B cell (primary cell): ENCODE results near the gene H6PD. TPM values are rescaled to one million over a fixed set of nuclear protein-coding genes. Genes with fewer than 3 reads are reported as not detected.

Experiments used
- ATAC-seq: fragments of 200-7000 bp; cut with Tn5 transposase; one replicate; pipeline ENCODE4 v1.10.0; 2021; ENCODE audit warnings: low read depth, mild to moderate bottlenecking, moderate number of reproducible peaks, moderate library complexity
- CTCF ChIA-PET: fragments of 350-600 bp; sonication (Branson Sonifier 250); formaldehyde crosslinking; loops from one replicate; lab custom pipeline; 2021; ENCODE audit warnings: antibody characterized with exemption, inconsistent platforms; lab: Charles Lee
- POLR2A ChIA-PET: fragments of 350-600 bp; sonication (Branson Sonifier 250); formaldehyde crosslinking; loops from one replicate; lab custom pipeline; 2021; ENCODE audit warnings: antibody characterized with exemption; lab: Charles Lee
- DNase-seq: peaks from one replicate; pipeline ENCODE4 v3.0.0; 2013
- H2AFZ ChIP-seq: 2 replicates; pipeline ENCODE4 v1.6.1; 2012; ENCODE audit warnings: mild to moderate bottlenecking, low read depth, low read length; ENCODE audit not compliant: insufficient read depth, poor library complexity, severe bottlenecking
- H3K27ac ChIP-seq, 2 donors: 1 replicate in 1 of 2; 2 replicates in 1 of 2; pipeline ENCODE4 v1.5.1; 2012 to 2013; ENCODE audit warnings: low read length in 2 of 2, mild to moderate bottlenecking in 2 of 2, moderate library complexity in 1 of 2
- H3K27me3 ChIP-seq, 4 experiments: fragments of 200-600 bp in 1 of 4; sonication (generic) in 1 of 4; replicated peaks in 1 of 4; 1 replicate in 2 of 4; 2 replicates in 2 of 4; pipeline versions ENCODE4 v1.6.1 to v1.7.0; 2013 to 2016; ENCODE audit warnings: low read length in 3 of 4, mild to moderate bottlenecking in 2 of 4, mixed read lengths in 1 of 4, moderate library complexity in 1 of 4; ENCODE audit not compliant: insufficient read depth in 4 of 4, control insufficient read depth in 3 of 4; ENCODE audit errors: control extremely low read depth in 1 of 4
- H3K36me3 ChIP-seq, 2 experiments: replicated peaks in 1 of 2; 1 replicate in 1 of 2; 2 replicates in 1 of 2; pipeline versions ENCODE4 v1.6.1 to v1.7.1; 2013; ENCODE audit warnings: low read length in 1 of 2; ENCODE audit not compliant: insufficient read depth in 2 of 2, control insufficient read depth in 1 of 2; ENCODE audit errors: control extremely low read depth in 1 of 2, extremely low read depth in 1 of 2
- H3K4me1 ChIP-seq, 2 donors: fragments of 200-600 bp in 1 of 2; sonication (generic) in 1 of 2; 1 replicate in 1 of 2; 2 replicates in 1 of 2; pipeline versions ENCODE4 v1.5.1 to v1.6.1; 2013 to 2017; ENCODE audit warnings: low read length in 2 of 2; ENCODE audit not compliant: control insufficient read depth in 2 of 2, insufficient read depth in 2 of 2
- H3K4me2 ChIP-seq: replicated peaks from 2 replicates; pipeline ENCODE3; 2012; ENCODE audit warnings: mild to moderate bottlenecking, low read depth, low read length; ENCODE audit not compliant: poor library complexity, severe bottlenecking
- H3K4me3 ChIP-seq, 5 experiments: fragments of 200-600 bp in 1 of 5; sonication (generic) in 1 of 5; 1 replicate in 3 of 5; 2 replicates in 2 of 5; pipeline versions ENCODE4 v1.5.1 to v1.7.0; 2011 to 2016; ENCODE audit warnings: low read length in 4 of 5, mild to moderate bottlenecking in 4 of 5, low read depth in 2 of 5, control low read depth in 1 of 5, moderate library complexity in 1 of 5; ENCODE audit not compliant: insufficient read depth in 1 of 5; ENCODE audit errors: control extremely low read depth in 1 of 5, extremely low read depth in 1 of 5
- H3K79me2 ChIP-seq: fragments of 200-600 bp; sonication (generic); one replicate; pipeline ENCODE4 v1.6.0; 2016; ENCODE audit warnings: low read length; ENCODE audit not compliant: control insufficient read depth, insufficient read depth
- H3K9ac ChIP-seq: fragments of 200-600 bp; sonication (generic); 2 replicates; pipeline ENCODE4 v1.6.1; 2017; ENCODE audit warnings: mild to moderate bottlenecking, low read length, moderate library complexity
- H3K9me3 ChIP-seq, 3 donors: one replicate each; pipeline versions ENCODE4 v1.6.1 to v1.7.1; 2013; ENCODE audit warnings: low read length in 2 of 3; ENCODE audit not compliant: control insufficient read depth in 2 of 3, insufficient read depth in 1 of 3; ENCODE audit errors: control extremely low read depth in 1 of 3
- H4K20me1 ChIP-seq: 2 replicates; pipeline ENCODE4 v1.6.0; 2012; ENCODE audit warnings: mild to moderate bottlenecking, low read length; ENCODE audit not compliant: insufficient read depth, control insufficient read depth, poor library complexity, severe bottlenecking
- H3K27ac Mint-ChIP-seq: one replicate; pipeline ENCODE4 v1.8.0; 2021; ENCODE audit warnings: mixed read lengths
- H3K27me3 Mint-ChIP-seq: one replicate; pipeline ENCODE4 v1.8.0; 2021; ENCODE audit warnings: mixed read lengths
- H3K4me1 Mint-ChIP-seq: one replicate; pipeline ENCODE4 v1.8.0; 2021; ENCODE audit warnings: mixed read lengths
- H3K4me3 Mint-ChIP-seq: one replicate; pipeline ENCODE4 v1.8.0; 2021; ENCODE audit warnings: mixed read lengths
- H3K9me3 Mint-ChIP-seq: one replicate; pipeline ENCODE4 v1.8.0; 2022; ENCODE audit warnings: mixed read lengths; ENCODE audit not compliant: insufficient read depth
- CTCF ChIP-seq: fragments of 200-600 bp; IDR thresholded peaks from one replicate; pipeline ENCODE4 v1.8.0; 2022; ENCODE audit warnings: antibody characterized with exemption, mild to moderate bottlenecking
- EZH2 ChIP-seq: IDR thresholded peaks from 2 replicates; pipeline ENCODE4 v1.6.1; 2012; ENCODE audit warnings: borderline replicate concordance, low read depth, mild to moderate bottlenecking, moderate library complexity, low read length; ENCODE audit not compliant: insufficient read depth, poor library complexity, severe bottlenecking
- WGBS: methylation state at CpG from one replicate; pipeline ENCODE4 v1.1.5; 2013; ENCODE audit warnings: missing lambda C conversion rate; ENCODE audit not compliant: insufficient coverage; 5-methylcytosine and 5-hydroxymethylcytosine counted together
- intact Hi-C: fragments of 100-400 bp; cut with micrococcal nuclease; formaldehyde crosslinking; loops from one replicate; pipeline ENCODE4 v1.10.0; 2022
- polyA plus RNA-seq: library from polyadenylated mRNA; depleted of rRNA; stranded (reverse); fragments of >200 nt; gene quantifications from 2 replicates; pipeline ENCODE4 v1.2.3, GENCODE V29; 2012
- total RNA-seq, 2 donors: library from RNA; stranded (reverse); fragments of 120-200 nt in 1 of 2; gene quantifications; 1 replicate in 1 of 2; 2 replicates in 1 of 2; pipeline versions ENCODE4 v1.2.3 to v1.2.4, GENCODE V29; 2013 to 2022

Gene H6PD
- total and polyA plus RNA-seq, 2 donors (not counting 1 experiment from before 2014, with no cell fraction given), result 11.3 to 30.2 TPM

- Histone ChIP-seq H3K9me3 (no peaks in the 10 kb centered on the region), H3K4me3 (no peak overlapping the region), H3K4me2 (peak overlapping the region; percentile 88), H3K27me3 (no peaks in the 10 kb centered on the region), H3K79me2 (peaks cover 48% of the 10 kb centered on the region), H3K27ac (no peak overlapping the region), H4K20me1 (peaks cover 6% of the 10 kb centered on the region), H3K36me3 (no peaks in the 10 kb centered on the region), H3K9ac (no peak overlapping the region), H2AFZ (no peak overlapping the region), H3K4me1 (peaks cover 6 to 23% of the 10 kb centered on the region in 2 donors)
- ATAC-seq (no peak), DNase-seq (peak; percentile 43)
- Mint-ChIP-seq H3K9me3 (no peaks in the 10 kb centered on the region), H3K27me3 (no peaks in the 10 kb centered on the region), H3K27ac (no peak overlapping the region), H3K4me1 (peaks cover 7% of the 10 kb centered on the region), H3K4me3 (no peak overlapping the region)
- ChIA-PET POLR2A (no interaction called here), CTCF (interaction anchor here (1.0 kb wide), 1 partner anchor 160 kb away, joined by 3 read pairs; no protein-coding TSS in a partner anchor)
- intact Hi-C loops, result loop anchor here (5.0 kb wide), 2 partner anchors 117 to 168 kb away; partner anchors contain the start of gene GPR157
- TF ChIP-seq EZH2 (no peak), CTCF (no peak)
- WGBS, result 100% methylated on average over 3 of the region's 10 CpGs
Observed at GRCh38 chr1:9294910-9295636, 60.5 kb downstream of the H6PD start.

GRCh38 chr1:9295884-9296283, 61.3 kb downstream of the H6PD start:
- POLR2A ChIA-PET, result no interaction called here
- H3K27me3 ChIP-seq, result no peaks in the 10 kb centered on the region
- H3K9me3 ChIP-seq, result no peaks in the 10 kb centered on the region
- Mint-ChIP-seq H3K4me3 (peak overlapping the region; percentile 29), H3K27ac (no peak overlapping the region), H3K4me1 (peaks cover 12% of the 10 kb centered on the region), H3K9me3 (no peaks in the 10 kb centered on the region), H3K27me3 (no peaks in the 10 kb centered on the region)
- no peak overlapping the region for H3K27ac ChIP-seq
- CTCF ChIA-PET, result interaction anchor here (0.6 to 2.0 kb wide), 3 partner anchors 22 to 160 kb away, joined by 3 to 11 read pairs (median 4); no protein-coding TSS in a partner anchor
- H3K4me1 ChIP-seq, result peaks cover 6 to 26% of the 10 kb centered on the region in 2 donors
- no peak overlapping the region for H3K4me2 ChIP-seq
- H3K36me3 ChIP-seq, result no peaks in the 10 kb centered on the region
- H3K4me3 ChIP-seq, result no peak overlapping the region
- intact Hi-C loops, result no loop called here
- H3K9ac ChIP-seq, result no peak overlapping the region
- peaks cover 55% of the 10 kb centered on the region for H3K79me2 ChIP-seq
- H2AFZ ChIP-seq, result no peak overlapping the region
- H4K20me1 ChIP-seq, result peaks cover 6% of the 10 kb centered on the region
- DNase-seq, result no peak
- WGBS, result 94% methylated on average over 7 of the region's 9 CpGs
- ATAC-seq, result no peak
- TF ChIP-seq CTCF (no peak), EZH2 (no peak)
